Fibroblast of lung (primary cell): ENCODE results near the gene GSG1.

Experiments used
- EZH2 ChIP-seq: IDR thresholded peaks from 2 replicates; pipeline ENCODE4 v1.5.1; 2012; ENCODE audit warnings: low read length, control low read depth, mild to moderate bottlenecking; ENCODE audit errors: missing control alignments
- TF ChIP-seq, protein P1 (sequence below), 2 donors: IDR thresholded peaks in 1 of 2; conservative IDR thresholded peaks in 1 of 2; 1 replicate in 1 of 2; 2 replicates in 1 of 2; pipeline ENCODE4 v1.5.1; 2011 to 2012; ENCODE audit warnings: low read length in 2 of 2, control low read depth in 1 of 2, inconsistent platforms in 1 of 2, low read depth in 1 of 2, mild to moderate bottlenecking in 1 of 2

DNA sequence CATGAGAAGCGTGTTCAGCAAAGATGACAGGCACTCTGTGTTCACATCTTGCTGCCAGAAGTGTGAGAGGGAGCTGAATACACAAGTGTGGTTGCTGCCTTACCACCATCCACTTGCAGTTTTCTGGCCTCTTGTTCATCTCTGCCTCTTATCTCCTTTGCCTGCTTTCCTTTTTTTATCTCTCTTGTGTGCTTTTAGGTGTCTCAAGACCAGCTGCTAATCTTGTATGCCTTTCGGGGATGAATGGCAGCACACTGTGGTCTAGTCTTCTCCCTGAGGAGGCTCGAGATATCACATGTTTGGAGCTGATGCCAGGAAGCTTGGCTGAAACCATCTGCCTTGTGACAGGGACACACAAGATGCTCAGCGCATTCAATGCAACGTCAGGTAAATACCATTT is 42.1 kb downstream of the GSG1 start:
- TF ChIP-seq, protein P1, sequence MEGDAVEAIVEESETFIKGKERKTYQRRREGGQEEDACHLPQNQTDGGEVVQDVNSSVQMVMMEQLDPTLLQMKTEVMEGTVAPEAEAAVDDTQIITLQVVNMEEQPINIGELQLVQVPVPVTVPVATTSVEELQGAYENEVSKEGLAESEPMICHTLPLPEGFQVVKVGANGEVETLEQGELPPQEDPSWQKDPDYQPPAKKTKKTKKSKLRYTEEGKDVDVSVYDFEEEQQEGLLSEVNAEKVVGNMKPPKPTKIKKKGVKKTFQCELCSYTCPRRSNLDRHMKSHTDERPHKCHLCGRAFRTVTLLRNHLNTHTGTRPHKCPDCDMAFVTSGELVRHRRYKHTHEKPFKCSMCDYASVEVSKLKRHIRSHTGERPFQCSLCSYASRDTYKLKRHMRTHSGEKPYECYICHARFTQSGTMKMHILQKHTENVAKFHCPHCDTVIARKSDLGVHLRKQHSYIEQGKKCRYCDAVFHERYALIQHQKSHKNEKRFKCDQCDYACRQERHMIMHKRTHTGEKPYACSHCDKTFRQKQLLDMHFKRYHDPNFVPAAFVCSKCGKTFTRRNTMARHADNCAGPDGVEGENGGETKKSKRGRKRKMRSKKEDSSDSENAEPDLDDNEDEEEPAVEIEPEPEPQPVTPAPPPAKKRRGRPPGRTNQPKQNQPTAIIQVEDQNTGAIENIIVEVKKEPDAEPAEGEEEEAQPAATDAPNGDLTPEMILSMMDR (conservative IDR thresholded peaks at IDR 0.05 in 1 of 2, IDR thresholded peaks at IDR 0.05 in 1 of 2; ENCODE audit: low read depth in 1 of 2, low read length in 2 of 2) = no peak
- no peak for TF ChIP-seq EZH2
